ENCODE measurements around the gene TUBA4A.

DNA sequence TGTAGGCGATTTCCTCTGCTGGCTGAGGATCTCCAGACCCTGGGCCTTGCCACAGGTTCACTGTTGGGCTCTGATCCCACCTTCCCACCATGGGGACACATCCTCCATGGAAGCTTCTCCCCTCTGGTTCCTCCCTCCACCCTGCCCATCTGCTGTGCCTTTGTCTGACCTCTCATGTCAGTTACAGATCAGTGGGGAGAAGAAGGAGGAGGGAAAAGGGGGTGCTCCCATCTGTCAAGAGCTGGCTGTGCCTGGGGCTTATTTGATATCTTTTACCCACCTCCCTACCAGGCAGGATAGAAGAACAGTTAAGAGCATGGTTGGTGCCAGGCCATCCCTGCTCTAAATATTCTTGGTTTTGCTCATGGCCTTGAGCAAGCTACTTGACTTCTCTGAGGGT is 13.2 kb upstream of the TUBA4A start:
- no peak for TF ChIP-seq EP300 (IDR thresholded peaks at IDR 0.05)
- TF ChIP-seq POLR2A (IDR thresholded peaks at IDR 0.05): no peak
- TF ChIP-seq CTCF (IDR thresholded peaks at IDR 0.05): no peak

Measured in tibial nerve (tissue), 4 donors.